SJSA1 (cell line): Measurements from ENCODE around the gene TRIM71. TPM values are rescaled to one million over a fixed set of nuclear protein-coding genes. Genes with fewer than 3 reads are reported as not detected.

Experiments used
- DNase-seq, 2 experiments: peaks; one replicate each; pipeline ENCODE4 v3.0.0-alpha.2; 2015 to 2020; ENCODE audit warnings: low spot score in 2 of 2, low read depth in 1 of 2
- H3K27ac ChIP-seq: fragments of 250-450 bp; sonication (Bioruptor Pico); 2 replicates; pipeline ENCODE4 v1.5.1; 2020; ENCODE audit warnings: mild to moderate bottlenecking, moderate library complexity
- H3K27me3 ChIP-seq: fragments of 250-450 bp; sonication (Bioruptor Pico); replicated peaks from 2 replicates; pipeline ENCODE4 v1.5.1; 2020; ENCODE audit warnings: mild to moderate bottlenecking, moderate library complexity
- H3K36me3 ChIP-seq: fragments of 250-450 bp; sonication (Bioruptor Pico); 2 replicates; pipeline ENCODE4 v1.5.1; 2020; ENCODE audit warnings: mild to moderate bottlenecking
- H3K4me1 ChIP-seq: fragments of 250-450 bp; sonication (Bioruptor Pico); replicated peaks from 2 replicates; pipeline ENCODE4 v1.6.1; 2021; ENCODE audit warnings: mild to moderate bottlenecking
- H3K4me3 ChIP-seq: fragments of 250-450 bp; sonication (Bioruptor Pico); 2 replicates; pipeline ENCODE4 v1.5.1; 2020; ENCODE audit warnings: mild to moderate bottlenecking
- H3K9me3 ChIP-seq: fragments of 250-450 bp; sonication (Bioruptor Pico); replicated peaks from 2 replicates; pipeline ENCODE4 v1.5.1; 2020; ENCODE audit warnings: mild to moderate bottlenecking
- total RNA-seq: library from RNA; depleted of rRNA; stranded (reverse); fragments of >200 nt; shearing (Covaris generic); gene quantifications from 2 replicates; pipeline ENCODE4 v1.2.3, GENCODE V29; 2014

TRIM71 gene
- total RNA-seq, 1 experiment from 2014 or later = under 0.01 TPM

DNA sequence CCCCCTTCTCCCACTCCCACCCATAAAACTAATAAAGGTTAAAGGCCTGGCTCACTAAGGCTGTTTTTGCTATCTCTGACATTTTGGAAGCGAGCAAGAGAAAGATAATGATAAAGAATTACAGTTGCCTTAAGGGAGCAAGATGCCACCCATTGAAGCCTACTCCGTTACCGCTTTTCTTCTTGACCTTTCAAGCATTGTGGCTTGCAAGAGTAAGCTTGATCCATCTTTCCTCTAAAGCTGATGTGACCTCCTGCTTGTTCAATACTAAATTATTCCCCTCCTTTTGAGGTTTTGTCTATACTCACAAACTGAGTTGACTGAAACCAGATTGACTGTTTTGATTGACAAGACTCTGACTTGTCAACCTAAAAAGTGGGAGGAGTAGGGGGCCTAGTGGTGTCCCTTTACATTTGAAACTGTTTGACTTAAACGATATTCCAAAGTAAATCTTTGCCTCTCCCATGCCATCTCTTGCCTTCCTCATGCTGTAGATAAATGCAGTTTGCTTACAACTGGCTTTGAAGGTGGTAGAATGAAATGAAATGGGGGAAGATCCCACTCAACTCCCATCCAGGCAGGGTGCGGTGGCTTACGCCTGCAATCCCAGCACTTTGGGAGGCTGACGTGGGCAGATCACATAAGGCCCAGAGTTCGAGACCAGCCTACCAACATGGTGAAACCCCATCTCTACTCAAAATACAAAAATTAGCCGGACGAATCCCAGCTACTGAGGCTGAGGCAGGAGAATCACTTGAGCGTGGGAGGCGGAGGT lies 8.0 kb downstream of the TRIM71 start:
- peaks cover under 1% of the 10 kb centered on the region; the same call in 1 of the 2 replicates for H3K27me3 ChIP-seq

GRCh38 chr3:32831062-32831461 lies 13.3 kb downstream of the TRIM71 start:
- Histone ChIP-seq H3K9me3 (no peaks in the 10 kb centered on the region), H3K27ac (no peak overlapping the region), H3K36me3 (no peaks in the 10 kb centered on the region), H3K27me3 (peaks cover 20% of the 10 kb centered on the region), H3K4me1 (no peaks in the 10 kb centered on the region), H3K4me3 (no peak overlapping the region)
- no peak for DNase-seq

More for the DNA sequence above, 8.0 kb downstream of the TRIM71 start:
- Histone ChIP-seq H3K4me3 (no peak overlapping the region), H3K27ac (no peak overlapping the region), H3K4me1 (no peaks in the 10 kb centered on the region), H3K9me3 (no peaks in the 10 kb centered on the region), H3K36me3 (no peaks in the 10 kb centered on the region)
- no peak for DNase-seq

DNA sequence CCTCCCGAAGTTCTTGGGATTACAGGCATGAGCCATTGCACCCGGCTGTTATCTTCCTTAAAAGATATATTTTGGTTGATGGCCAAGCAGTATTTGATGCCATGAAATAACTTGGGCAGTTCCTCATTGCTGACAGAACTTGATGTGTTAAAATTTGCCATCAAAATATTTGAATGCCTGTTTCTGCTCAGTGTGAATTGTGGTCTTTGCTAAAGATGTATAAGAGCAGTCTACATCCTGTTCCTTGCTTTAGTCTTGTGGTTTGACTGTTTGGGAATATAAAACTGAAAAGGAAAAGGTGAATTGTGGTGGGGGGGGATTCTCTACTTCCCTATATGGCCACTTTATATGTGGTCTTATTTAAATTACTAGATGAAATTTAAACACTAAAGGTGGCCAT lies 14.0 kb downstream of the TRIM71 start:
- Histone ChIP-seq H3K4me3 (no peak overlapping the region), H3K27me3 (peaks cover 20% of the 10 kb centered on the region), H3K9me3 (no peaks in the 10 kb centered on the region), H3K36me3 (no peaks in the 10 kb centered on the region), H3K4me1 (no peaks in the 10 kb centered on the region), H3K27ac (no peak overlapping the region)
- no peak for DNase-seq

DNA sequence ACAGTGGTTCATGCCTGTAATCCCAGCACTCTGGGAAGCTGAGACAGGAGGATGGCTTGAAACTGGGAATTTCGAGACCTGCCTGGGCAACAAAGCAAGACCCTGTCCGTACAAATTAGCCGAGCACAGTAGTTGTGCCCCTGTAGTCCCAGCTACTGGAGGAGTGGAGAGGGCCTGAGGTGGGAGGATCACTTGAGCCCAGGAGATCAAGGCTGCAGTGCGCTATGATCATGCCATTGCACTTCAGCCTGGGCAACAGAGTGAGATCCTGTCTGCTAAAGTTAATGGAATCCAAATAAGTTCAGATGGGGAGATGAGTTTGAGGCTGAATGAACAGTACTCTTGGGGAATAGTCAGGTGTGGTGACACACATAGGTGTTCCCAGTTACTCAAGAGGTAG lies 14.4 kb downstream of the TRIM71 start:
- H3K9me3 ChIP-seq = no peaks in the 10 kb centered on the region
- no peaks in the 10 kb centered on the region for H3K36me3 ChIP-seq
- H3K4me3 ChIP-seq = no peak overlapping the region
- peaks cover 20% of the 10 kb centered on the region for H3K27me3 ChIP-seq
- DNase-seq = no peak
- no peaks in the 10 kb centered on the region for H3K4me1 ChIP-seq
- H3K27ac ChIP-seq = no peak overlapping the region

DNA sequence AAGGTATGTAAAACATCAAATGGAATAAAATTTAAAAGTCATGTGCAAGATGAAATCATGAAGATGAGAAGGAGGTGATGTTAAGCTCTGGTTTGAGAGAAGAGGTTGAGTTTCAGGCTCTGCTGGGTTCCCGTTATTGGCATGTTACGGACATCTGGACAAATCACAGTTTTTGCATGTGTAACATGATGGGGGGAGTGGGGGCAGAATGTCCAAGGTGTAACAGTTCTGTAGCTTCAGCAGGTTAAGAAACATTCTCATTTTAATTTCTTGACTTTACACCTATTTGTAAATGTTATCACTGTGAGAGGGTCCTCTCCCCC lies 17.2 kb downstream of the TRIM71 start:
- Histone ChIP-seq H3K27ac (no peak overlapping the region), H3K4me3 (no peak overlapping the region)

GRCh38 chr3:32835961-32836360 lies 18.2 kb downstream of the TRIM71 start:
- no peaks in the 10 kb centered on the region for H3K9me3 ChIP-seq
- H3K27me3 ChIP-seq = peaks cover 20% of the 10 kb centered on the region
- no peak overlapping the region for H3K27ac ChIP-seq

More for the DNA sequence above, 17.2 kb downstream of the TRIM71 start:
- Histone ChIP-seq H3K27me3 (peaks cover 20% of the 10 kb centered on the region), H3K36me3 (no peaks in the 10 kb centered on the region), H3K9me3 (no peaks in the 10 kb centered on the region), H3K4me1 (no peaks in the 10 kb centered on the region)
- DNase-seq = no peak

GRCh38 chr3:32836601-32837000 lies 18.8 kb downstream of the TRIM71 start:
- peaks cover 20% of the 10 kb centered on the region for H3K27me3 ChIP-seq
- H3K36me3 ChIP-seq = no peaks in the 10 kb centered on the region
- no peaks in the 10 kb centered on the region for H3K4me1 ChIP-seq
- DNase-seq = no peak
- H3K27ac ChIP-seq = no peak overlapping the region
- no peak overlapping the region for H3K4me3 ChIP-seq
- H3K9me3 ChIP-seq = no peaks in the 10 kb centered on the region

More at GRCh38 chr3:32835961-32836360, 18.2 kb downstream of the TRIM71 start:
- Histone ChIP-seq H3K4me3 (no peak overlapping the region), H3K4me1 (no peaks in the 10 kb centered on the region), H3K36me3 (no peaks in the 10 kb centered on the region)
- no peak for DNase-seq

- Histone ChIP-seq H3K4me3 (no peak overlapping the region), H3K9me3 (no peaks in the 10 kb centered on the region), H3K27me3 (peaks cover 20% of the 10 kb centered on the region), H3K27ac (no peak overlapping the region), H3K36me3 (no peaks in the 10 kb centered on the region), H3K4me1 (no peaks in the 10 kb centered on the region)
- no peak for DNase-seq
These were observed 19.6 kb downstream of the TRIM71 start for GRCh38 chr3:32837366-32837765.

DNA sequence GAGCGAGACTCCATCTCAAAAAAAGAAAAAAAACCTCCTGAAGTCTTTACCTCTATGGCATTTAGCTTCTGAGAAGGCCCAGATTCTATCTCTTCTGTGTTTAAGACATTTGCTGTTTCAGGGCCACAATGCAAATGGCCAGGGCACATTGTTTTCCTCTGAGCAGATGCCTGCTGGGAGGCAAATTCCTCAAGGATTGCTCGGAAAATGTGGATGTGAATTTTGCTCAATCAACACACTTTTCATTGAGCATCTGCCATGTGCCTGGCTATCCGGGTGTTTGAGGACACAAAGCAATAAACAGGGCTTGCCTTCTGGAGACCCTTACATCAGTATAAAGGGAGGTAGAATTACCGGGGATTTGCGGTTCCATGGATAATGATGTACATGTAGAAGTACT lies 20.0 kb downstream of the TRIM71 start:
- Histone ChIP-seq H3K4me1 (no peaks in the 10 kb centered on the region), H3K27me3 (peaks cover 20% of the 10 kb centered on the region), H3K36me3 (no peaks in the 10 kb centered on the region), H3K27ac (no peak overlapping the region), H3K9me3 (no peaks in the 10 kb centered on the region), H3K4me3 (no peak overlapping the region)
- no peak for DNase-seq

DNA sequence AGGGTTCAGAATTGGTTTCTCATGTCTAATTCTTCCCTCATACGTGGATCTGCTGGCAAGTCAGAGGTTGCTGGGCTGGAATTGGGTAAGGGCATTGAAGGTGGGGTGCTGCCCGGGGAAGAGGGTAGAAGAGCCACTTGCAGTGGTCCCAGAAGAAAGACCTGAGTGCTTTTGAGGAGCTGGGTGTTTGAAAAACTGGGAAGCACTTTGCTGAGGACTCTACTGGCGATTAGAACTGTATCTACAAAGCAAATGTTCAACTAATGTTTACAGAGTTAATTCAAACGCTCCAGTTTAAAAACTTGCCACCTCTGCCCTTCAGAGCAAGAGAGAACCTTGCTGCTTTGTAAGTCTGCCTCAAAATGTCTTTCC lies 21.9 kb downstream of the TRIM71 start:
- DNase-seq = no peak
- Histone ChIP-seq H3K4me1 (no peaks in the 10 kb centered on the region), H3K27me3 (peaks cover 11% of the 10 kb centered on the region; the same call in 1 of the 2 replicates), H3K27ac (no peak overlapping the region), H3K36me3 (no peaks in the 10 kb centered on the region), H3K9me3 (no peaks in the 10 kb centered on the region), H3K4me3 (no peak overlapping the region)

GRCh38 chr3:32840086-32840841 lies 22.5 kb downstream of the TRIM71 start:
- no peak overlapping the region for H3K4me3 ChIP-seq
- no peak overlapping the region for H3K27ac ChIP-seq
- DNase-seq = no peak
- H3K9me3 ChIP-seq = no peaks in the 10 kb centered on the region
- no peaks in the 10 kb centered on the region for H3K4me1 ChIP-seq
- peaks cover 6% of the 10 kb centered on the region; the same call in 1 of the 2 replicates for H3K27me3 ChIP-seq
- H3K36me3 ChIP-seq = no peaks in the 10 kb centered on the region

DNA sequence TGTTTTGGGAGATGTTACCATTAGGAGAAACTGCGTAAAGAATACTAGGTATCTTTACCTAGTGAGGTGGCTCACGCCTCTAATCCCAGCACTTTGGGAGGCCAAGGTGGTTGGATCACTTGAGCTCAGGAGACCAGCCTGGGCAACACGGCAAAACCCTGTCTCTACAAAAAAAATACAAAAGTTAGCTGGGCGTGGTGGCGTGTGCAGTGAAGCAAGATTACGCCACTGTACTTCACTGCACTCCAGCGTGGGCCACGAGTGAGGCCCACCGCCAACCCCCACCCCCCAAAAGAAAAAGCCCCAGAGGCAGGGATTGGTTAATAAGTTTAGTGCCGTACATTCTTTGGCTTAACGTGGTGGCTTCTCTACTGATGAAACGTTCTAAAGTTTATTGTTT lies 23.5 kb downstream of the TRIM71 start:
- H3K36me3 ChIP-seq = no peaks in the 10 kb centered on the region
- H3K9me3 ChIP-seq = no peaks in the 10 kb centered on the region
- H3K27me3 ChIP-seq = no peaks in the 10 kb centered on the region; the same call in 1 of the 2 replicates
- no peak overlapping the region for H3K27ac ChIP-seq
- DNase-seq = no peak
- H3K4me3 ChIP-seq = no peak overlapping the region
- H3K4me1 ChIP-seq = no peaks in the 10 kb centered on the region

DNA sequence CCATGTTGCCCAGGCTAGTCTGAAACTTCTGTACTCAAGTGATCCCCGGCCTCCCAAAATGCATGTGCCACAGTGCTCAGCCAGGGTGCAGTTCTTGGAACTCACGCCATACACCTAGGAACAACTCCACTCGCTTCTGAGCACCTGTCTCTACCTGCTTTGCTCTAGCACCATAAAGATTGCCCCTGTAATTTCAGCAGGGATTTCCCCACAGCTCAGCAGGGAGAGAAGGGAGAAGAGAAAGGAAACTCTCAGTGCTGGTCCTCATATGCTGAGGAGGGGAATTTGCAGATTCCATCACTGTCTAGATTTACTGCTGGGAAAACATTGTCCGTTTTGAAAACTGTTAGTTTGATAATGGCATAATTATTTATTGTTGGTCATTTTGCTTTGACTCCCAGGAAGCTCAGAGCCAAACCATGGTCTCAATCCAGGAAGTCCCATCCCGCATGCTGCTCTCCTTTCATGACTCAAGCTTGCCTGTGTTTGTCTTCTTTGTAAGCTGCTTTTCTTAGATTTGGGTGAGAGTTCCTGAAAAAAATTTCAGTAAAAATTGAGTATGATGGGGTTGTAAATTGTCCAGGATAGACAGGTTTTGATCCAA lies 24.2 kb downstream of the TRIM71 start:
- Histone ChIP-seq H3K4me3 (no peak overlapping the region), H3K9me3 (no peaks in the 10 kb centered on the region), H3K36me3 (no peaks in the 10 kb centered on the region), H3K27ac (no peak overlapping the region), H3K27me3 (no peaks in the 10 kb centered on the region), H3K4me1 (no peaks in the 10 kb centered on the region)
- no peak for DNase-seq

GRCh38 chr3:32842531-32842931 lies 24.7 kb downstream of the TRIM71 start:
- Histone ChIP-seq H3K36me3 (no peaks in the 10 kb centered on the region), H3K9me3 (no peaks in the 10 kb centered on the region), H3K27me3 (no peaks in the 10 kb centered on the region), H3K27ac (no peak overlapping the region), H3K4me3 (no peak overlapping the region), H3K4me1 (no peaks in the 10 kb centered on the region)
- no peak for DNase-seq
